ENCODE data around the gene ING2. TPM values are rescaled to one million over a fixed set of nuclear protein-coding genes. Genes with fewer than 3 reads are reported as not detected.
A peak's percentile ranks its signal among the peaks of the same experiment; 100 is the strongest.
"Not testable (repeated sequence)": the region's sequence is repeated elsewhere in the genome, so short reads cannot be mapped to it uniquely, and the experiment has no call there.

Gene ING2, protein sequence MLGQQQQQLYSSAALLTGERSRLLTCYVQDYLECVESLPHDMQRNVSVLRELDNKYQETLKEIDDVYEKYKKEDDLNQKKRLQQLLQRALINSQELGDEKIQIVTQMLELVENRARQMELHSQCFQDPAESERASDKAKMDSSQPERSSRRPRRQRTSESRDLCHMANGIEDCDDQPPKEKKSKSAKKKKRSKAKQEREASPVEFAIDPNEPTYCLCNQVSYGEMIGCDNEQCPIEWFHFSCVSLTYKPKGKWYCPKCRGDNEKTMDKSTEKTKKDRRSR
- 12.1 TPM for polyA plus RNA-seq (2013, experiment 1 of 2; ENCODE audit: insufficient read length)
- 12.6 TPM for polyA plus RNA-seq (2013, experiment 2 of 2; ENCODE audit: insufficient read length)

DNA sequence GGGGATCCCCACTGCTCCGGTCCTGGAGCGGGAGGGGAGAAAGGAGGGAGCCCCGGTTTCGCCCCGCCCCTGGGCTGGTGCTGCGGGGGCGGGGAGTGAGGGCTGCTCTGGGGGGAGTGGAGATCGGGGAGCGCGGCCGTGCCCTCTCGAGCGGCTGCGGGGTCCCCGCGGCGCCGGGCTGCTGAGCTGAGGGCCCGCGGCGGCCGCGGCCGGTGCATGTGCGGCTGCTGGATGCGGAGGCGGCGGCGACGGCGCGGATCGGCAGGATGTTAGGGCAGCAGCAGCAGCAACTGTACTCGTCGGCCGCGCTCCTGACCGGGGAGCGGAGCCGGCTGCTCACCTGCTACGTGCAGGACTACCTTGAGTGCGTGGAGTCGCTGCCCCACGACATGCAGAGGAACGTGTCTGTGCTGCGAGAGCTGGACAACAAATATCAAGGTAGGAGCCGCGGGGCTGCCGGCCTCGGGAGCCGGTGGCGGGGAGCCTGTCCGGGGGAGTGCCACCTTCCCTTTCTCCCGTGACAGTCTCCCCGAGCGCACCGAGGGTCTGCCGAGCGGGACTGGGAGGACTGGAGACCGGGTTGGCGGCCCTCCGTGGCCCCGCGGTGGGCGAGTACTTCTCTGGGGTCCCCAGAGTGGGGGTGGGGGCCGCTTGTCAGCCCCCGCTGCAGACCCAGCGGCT is at the start of gene ING2:
TSS of gene ING2 (plus strand) at position 129 of the 681 bp plus-strand sequence. CDS start at position 267, 138 bp downstream.
- peak; percentile 78 for DNase-seq

DNA sequence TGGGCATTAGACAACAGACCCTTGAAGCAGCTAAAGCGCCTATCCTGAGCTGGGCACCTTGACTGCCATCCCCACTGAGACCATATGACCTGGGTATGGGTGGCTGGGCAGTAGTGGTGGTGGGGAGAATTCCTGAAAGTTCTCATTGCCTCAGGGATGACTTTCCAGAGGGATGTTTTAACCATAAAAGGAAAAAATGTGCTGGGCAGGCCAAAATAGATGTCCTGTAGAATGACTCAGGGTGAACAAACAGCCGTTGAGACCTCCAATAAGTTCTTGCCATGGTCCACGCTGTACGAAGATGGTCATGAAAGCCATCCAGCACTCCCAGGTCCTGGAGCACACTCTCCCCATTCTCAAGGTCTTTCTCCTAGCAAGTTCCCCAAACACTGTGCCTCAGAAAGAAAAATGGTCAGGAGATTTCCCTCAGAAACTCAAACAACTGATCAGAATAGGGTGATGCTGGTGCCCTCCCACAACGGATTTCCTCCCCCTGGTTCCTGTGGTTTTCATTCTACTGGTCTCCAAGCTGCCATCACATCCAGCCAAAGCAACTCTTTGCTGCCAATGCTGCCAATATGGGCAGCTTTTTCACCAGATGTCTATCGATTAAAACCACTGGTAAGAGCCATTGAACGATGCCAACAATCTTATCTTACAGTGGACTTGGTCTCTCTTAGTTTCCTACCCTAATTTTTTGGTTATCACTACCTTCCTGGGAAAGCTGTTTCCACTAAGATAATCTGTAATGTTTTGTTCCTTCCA is 49.2 kb upstream of the ING2 start:
- DNase-seq, result peak; percentile 24

DNA sequence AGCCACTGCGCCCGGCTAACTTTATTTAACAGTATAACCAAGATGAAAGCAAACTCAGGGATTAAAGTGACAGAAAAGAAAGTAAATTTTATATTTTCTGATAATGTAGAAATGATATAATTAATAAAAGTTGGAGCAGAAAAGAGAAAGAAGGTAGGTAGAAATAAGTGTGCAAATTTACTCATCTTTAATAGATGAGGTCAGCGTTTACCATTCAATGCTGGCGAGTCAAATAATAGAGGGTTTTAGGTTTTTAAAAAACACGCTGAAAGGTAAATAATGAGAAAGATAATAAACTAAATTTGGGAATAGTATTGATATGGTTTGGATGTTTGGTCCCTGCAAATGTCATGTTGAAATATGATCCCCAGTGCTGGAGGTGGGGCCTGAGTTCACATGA is 46.9 kb upstream of the ING2 start:
- DNase-seq, result no peak

DNA sequence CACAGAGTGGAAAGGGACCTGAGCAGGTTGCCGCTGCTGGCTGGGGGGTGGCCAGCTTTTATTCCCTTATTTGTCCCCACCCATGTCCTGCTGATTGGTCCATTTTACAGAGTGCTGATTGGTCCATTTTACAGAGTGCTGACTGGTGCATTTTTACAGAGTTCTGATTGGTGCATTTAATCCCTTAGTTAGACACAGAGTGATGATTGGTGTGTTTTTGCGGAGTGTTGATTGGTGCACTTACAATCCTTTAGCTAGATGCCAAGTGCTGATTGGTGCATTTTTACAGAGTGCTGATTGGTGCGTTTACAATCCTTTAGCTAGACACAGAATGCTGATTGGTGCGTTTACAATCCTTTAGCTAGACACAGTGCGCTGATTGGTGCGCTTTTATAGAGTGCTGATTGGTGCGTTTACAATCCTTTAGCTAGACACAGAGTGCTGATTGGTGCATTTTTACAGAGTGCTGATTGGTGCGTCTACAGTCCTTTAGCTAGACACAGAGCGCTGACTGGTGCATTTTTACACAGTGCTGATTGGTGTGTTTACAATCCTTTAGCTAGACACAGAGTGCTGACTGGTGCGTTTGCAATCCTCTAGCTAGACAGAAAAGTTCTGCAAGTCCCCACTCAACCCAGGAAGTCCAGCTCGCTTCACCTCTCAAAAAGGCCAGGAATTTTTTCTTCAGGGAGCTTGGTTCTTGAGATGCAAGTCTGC is 40.8 kb upstream of the ING2 start:
- DNase-seq, result not testable (repeated sequence)

DNA sequence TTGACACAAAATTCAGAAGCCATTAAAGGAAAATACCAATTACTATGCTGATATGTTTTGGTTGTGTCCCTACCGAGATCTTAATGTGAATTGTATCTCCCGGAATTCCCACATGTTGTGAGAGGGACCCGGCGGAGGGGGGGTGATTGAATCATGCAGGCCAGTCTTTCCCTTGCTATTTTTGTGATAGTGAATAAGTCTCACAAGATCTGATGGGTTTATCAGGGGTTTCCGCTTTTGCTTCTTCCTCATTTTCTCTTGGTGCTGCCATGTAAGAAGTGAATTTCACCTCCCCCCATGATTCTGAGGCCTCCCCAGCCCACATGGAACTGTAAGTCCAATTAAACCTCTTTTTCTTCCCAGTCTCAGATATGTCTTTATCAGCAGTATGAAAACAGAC is 39.0 kb upstream of the ING2 start:
- DNase-seq, result not testable (repeated sequence)

DNA sequence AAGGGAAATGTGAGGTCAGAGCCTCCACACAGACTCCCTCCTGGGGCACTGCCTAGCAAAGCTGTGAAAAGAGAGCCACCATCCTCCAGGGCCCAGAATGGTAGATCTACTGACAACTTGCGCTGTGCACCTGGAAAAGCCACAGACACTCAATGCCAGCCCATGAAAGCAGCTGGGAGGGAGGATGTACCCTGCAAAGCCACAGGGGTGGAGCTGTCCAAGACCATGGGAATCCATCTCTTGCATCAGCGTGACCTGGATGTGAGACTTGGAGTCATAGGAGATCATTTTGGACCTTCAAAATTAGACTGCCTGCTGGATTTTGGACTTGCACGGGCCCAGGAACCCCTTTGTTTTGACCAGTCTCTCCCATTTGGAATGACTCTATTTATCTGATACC is 37.6 kb upstream of the ING2 start:
- no peak for DNase-seq

DNA sequence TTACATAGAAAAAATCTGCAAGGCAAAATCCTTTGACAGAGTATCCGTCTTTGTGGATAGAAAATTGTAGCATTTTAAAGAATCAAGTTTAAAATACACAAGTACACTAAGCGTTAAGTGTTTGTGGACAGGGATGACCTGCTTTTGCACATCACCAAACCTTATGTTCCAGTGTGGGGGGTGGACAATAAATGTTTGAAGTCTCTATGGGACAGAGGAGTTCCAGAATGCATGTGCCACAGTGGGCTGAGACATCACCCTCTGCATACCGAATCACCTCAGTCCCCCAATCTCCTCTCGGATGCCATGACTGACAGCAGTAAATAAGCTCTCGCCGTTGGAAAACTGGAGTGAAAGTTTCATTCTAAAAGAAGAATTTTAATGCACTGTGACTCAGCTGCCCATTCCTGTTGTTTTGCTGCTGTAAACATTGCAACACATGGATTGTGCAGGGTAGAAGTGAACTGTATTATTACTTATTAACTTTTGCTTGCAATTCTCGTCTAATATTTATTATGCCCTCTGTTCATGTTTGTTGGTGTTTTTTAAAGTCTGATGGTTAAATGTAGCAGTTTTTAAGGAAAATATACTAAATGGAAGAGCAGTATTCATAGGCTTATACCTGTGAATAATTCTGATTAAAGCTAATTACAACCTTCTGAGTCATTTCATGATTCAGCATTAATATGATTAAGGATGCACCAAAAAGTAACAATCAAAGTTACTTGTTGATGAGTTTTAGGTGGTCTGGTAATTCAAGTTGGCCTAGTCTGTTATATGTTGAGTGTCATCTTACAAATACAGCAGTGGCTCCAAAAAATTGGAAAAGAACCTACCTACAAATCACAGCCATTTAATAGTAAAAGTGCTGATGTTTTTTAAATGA is 36.4 kb upstream of the ING2 start:
- peak; percentile 6 for DNase-seq

DNA sequence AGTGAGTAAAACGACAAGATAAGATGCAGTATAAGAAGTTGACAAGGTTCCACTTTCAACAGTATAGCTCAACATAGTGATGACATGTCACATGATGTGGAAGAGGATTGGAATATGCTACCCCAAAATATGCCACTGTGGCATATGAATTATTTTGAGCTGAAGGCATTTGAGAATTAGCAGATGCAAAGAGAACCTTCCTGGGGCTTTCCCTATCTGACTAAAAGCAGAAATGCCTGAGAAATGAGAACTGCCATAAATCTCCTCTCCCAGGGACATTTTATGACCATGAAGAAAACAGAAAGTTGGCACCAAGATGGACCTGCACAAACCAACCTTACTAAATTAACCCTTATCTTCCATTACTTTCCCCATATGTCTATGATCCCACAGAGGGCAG is 35.6 kb upstream of the ING2 start:
- DNase-seq, result no peak

DNA sequence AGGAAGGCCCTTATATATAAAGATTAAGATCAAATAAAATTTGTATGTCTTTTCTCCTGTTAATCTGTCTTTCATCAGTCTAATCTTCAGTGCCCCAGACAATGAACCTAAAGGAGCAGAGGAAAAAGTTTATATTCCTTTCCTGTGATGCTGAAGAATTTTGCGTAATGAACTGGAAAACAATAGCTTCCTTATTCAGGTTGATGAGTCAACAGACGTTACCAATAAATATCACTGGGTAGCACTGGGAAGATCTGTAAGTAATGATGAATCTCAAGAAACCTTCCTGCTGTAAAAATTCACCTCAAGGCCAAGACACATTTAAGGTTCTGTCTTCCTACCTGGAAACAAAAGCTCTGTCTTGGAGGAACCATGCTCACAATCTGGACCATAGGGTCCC is 34.9 kb upstream of the ING2 start:
- no peak for DNase-seq

DNA sequence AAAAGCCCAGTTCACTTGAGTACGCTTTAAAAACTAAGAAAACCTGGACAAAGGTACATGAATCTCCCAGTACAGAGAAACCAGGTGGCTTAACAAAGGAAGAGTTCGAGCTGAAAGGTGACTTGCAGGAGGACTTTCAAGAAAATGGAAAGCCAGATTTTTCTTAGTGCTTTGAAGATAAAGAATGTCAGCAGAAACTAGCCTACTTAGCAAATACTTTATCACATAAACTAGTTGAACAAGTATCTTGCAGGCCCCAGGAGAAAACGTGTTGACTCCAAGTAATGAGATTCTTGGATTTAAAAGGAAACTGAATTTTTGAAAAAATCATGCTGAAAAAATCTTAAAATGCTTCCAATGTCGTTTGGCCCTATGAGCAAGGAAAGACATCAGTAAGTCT is 34.0 kb upstream of the ING2 start:
- no peak for DNase-seq

DNA sequence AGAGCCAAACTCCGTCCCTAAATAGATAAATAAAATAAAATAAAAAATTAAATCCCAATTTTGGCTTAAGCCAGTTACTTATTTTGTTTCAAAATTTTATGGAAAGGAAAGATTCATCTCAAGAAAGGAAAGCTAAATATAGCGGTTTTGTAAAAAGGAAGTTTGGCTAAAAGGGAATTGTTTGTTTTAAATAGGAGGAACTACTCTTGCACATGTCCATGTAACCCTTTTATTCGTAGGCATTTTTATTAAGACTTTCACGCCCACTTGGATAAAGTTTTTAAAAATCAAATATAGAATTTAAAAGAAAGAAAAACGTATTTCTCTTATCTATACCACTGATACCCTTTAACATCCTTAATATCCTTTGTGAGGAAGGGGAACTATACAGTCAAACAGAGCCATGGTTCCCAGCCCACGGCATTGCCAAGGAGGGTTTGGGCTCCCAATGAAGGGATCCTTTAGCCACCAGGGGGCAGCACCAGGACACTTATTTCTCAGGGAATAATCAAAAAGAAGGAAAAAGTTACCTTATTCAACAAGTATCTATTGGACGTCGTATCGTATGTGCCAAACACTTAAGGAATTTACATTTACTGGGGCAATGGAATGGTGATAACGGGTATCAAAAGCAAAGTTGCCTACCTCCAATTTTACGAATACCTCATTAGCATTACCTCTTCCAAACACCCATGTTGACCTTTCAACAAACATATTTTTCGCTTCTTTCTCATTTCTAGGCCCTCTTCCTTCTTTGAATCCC is 32.7 kb upstream of the ING2 start:
- peak; percentile 69 for DNase-seq

DNA sequence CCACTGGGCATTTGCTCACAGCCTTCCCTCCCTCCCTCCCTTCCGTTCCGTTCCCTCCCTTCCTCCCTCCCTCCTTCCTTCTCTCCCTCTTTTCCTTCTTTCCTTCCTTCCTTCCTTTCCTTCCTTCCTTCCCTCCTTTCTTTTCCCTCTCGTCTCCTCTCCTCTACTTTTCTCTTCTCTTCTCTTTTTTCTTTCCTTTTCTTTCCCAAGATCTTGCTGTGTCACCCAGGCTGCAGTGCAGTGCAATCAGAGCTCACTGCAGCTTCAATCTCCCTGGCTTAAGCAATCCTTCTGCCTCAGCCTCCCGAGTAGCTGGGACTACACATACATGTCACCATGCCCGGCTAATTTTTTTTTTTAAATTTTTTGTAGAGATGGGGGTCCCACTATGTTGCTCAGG is 26.7 kb upstream of the ING2 start:
- DNase-seq, result no peak

DNA sequence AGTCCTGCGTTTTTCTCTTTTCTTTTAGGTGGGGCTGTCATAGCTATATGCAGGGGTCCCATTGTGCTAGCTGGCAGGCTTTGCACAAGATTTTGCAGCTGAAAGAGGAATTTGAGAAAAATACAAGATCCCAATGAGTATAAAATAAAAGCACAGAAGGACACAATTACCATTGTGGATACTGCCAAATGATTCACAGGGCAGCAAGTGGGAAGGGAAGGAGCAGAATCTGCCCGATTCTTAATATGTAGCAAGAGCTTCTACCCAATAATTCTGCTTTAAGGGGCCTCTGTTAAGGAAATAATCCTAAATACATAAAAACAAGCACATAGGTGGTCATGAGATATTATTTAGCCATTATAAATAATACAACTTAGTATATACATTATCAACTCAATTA is 25.9 kb upstream of the ING2 start:
- DNase-seq, result no peak

DNA sequence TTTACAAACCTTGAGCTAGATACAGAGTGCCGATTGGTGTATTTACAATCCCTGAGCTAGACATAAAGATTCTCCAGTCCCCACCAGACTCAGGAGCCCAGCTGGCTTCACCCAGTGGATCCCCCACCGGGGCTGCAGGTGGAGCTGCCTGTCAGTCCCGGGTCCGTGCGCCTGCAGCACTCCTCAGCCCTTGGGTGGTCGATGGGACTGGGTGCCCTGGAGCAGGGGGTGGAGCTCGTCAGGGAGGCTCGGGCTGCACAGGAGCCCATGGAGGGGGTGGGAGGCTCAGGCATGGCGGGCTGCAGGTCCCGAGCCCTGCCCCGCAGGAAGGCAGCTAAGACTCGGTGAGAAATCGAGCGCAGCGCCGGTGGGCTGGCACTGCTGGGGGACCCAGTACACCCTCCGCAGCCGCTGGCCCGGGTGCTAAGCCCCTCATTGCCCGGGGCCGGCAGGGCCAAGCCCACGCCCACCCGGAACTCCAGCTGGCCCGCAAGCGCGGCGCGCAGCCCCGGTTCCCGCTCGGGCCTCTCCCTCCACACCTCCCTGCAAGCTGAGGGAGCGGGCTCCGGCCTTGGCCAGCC is 22.3 kb upstream of the ING2 start:
- DNase-seq, result not testable (repeated sequence)

DNA sequence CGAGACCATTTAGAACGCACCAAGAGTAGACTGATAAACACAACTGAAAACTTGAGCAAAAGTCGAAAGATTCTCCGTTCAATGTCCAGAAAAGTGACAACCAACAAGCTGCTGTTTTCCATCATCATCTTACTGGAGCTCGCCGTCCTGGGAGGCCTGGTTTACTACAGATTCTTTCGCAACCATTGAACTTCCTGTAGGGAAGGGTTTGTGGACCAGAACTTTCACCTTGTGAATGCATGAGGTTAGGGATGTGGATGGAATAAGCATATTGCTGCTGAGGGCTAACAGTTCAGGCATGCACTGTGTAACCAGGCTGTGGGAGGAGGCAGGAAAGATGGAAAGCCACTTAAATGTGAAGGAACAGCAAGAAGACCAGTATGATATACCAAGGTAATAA is 20.9 kb upstream of the ING2 start:
- no peak for DNase-seq

DNA sequence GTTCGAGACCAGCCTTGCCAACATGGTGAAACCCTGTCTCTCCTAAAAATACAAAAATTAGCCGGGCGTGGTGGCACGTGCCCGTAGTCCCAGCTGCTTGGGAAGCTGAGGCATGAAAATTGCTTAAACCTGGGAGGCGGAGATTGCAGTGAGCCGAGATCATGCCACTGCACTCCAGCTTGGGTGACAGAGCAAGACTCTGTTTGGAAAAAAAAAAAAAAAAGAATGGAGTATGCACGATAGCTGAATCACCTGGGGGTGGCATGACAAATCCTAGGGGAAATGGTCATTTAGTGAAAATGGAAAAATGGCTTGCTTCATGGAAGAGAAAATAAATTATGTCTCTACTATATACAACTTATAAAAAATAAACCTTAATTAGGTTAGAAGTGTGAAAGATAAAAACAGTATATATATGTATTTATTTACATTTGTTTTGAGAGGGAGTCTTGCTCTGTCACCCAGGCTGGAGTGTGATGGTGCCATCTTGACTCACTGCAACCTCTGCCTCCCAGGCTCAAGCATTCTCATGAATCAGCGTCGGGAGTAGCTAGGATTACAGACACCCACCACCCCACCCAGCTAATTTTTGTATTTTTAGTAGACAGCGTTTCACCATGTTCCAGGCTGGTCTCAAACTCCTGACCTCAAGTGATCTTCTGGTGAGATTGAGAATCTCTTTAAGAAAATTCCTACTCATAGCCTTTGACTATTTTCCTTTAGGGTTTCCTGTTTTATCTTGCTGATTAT is 19.3 kb upstream of the ING2 start:
- DNase-seq, result no peak

DNA sequence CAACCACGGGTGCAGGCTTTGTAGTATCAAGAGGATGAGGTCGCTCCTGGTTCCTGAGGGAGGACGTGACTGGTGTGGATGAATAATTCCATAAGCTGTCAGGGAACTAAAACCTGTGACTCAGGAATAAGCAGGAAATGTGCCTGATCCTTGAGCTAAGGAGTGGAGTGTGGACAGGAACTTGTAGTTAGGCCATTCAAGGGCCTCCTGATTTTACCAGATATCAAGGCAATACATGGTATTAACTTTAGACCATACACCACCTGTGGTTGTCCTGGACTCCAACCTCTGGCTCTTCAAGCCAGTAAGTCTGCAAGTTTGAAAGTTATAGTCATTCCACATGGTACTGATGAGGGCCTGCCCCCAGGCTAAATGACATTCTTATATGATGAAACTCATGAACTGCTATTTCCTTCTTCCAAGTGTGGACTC is 12.1 kb upstream of the ING2 start:
- DNase-seq, result peak; percentile 60

DNA sequence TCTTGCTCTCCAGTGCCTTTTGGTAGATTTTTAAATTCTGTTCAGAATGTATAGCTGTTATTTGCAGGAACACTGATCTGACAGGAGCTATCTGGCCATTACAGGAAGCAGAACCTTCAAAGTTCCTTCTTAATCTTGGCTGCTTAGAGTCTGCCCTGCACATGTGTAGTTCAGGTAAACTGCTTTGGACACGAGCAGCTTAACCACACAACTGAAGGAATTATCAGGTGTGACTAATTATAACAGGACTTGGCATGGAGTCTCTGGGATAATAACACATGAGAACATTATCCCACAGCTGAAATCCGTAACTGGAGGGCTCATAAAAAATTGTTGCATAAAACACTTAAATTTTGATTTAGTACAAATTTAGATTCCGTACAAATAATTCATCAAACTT is 11.6 kb upstream of the ING2 start:
- no peak for DNase-seq

DNA sequence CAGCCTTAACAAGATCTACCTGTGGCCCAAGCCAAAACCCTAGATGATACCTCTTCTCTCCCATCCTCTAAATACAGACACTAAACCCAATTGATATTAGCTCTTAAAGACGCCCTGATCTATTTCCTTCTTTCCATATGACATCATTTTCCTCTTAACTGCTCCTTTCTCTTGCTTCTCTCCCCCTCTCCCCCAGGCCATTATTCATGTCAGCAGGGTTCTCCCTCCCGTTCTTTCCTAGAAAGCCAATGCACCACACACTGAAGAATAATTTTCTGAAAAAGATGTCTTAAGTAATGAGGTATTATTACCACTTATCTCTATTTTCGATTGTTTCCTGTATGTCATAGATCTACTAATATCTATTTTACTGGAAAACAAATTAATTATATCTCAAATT is 9.7 kb upstream of the ING2 start:
- no peak for DNase-seq

DNA sequence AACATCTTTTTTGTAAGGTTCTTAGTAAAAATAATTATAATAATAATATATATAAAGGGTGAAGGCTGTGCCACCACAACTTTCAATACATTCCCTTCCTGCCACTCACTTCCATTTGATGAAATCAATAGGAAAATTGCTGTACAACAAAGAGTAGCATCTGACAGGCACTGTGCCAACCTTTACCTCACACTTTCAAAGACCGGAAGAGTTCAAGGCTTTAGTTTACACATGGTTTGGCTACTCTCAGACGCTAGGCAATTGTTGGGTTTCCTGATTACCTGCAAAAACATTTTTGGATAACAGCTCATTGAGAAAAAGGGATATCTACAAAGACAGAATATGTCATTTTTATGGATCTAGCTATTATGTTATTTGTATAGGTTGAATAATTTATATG is 5.5 kb upstream of the ING2 start:
- no peak for DNase-seq
